Suprapubic skin (tissue), 4 donors: Measurements from ENCODE around the gene PLA2R1.

Experiments
- EP300 ChIP-seq: sonication (generic); formaldehyde crosslinking; IDR thresholded peaks from one replicate; pipeline ENCODE4 v1.6.1; 2017; ENCODE audit warnings: antibody characterized with exemption
- POLR2A ChIP-seq, 2 donors: fragments of 450-650 bp; IDR thresholded peaks; one replicate each; pipeline ENCODE4 v1.6.1; 2017; ENCODE audit warnings: antibody characterized with exemption in 2 of 2, mild to moderate bottlenecking in 2 of 2, moderate library complexity in 2 of 2
- POLR2AphosphoS5 ChIP-seq, 3 donors: sonication (generic); formaldehyde crosslinking; IDR thresholded peaks; one replicate each; pipeline ENCODE4 v1.6.1; 2017; ENCODE audit warnings: antibody characterized with exemption in 3 of 3
- TF ChIP-seq, protein P1 (sequence below), 2 donors: fragments of 200-600 bp in 1 of 2; fragments of 450-650 bp in 1 of 2; sonication (generic) in 1 of 2; IDR thresholded peaks; one replicate each; pipeline ENCODE4 v1.5.1; 2016 to 2019; ENCODE audit warnings: antibody characterized with exemption in 2 of 2, mild to moderate bottlenecking in 1 of 2, moderate library complexity in 1 of 2

DNA sequence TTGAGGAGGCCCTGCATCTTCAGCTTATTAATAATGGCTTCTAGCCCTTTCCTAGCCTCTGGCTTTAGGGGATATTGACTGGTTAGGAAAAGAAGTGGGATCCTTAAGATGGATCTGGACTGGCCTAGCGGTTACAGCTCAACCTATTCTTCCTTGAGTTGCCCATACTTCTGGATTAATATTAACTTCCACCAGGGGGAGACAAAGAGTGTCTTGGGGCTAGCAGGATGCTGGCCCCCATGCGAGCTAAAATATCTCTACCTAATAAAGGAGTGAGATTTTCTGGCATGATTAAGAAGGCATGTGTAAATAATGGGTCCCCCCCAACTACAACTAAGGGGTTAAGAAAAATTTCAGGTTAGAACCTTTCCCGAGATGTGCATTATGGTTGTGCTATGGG is 23.2 kb upstream of the PLA2R1 start:
- TF ChIP-seq, protein P1, sequence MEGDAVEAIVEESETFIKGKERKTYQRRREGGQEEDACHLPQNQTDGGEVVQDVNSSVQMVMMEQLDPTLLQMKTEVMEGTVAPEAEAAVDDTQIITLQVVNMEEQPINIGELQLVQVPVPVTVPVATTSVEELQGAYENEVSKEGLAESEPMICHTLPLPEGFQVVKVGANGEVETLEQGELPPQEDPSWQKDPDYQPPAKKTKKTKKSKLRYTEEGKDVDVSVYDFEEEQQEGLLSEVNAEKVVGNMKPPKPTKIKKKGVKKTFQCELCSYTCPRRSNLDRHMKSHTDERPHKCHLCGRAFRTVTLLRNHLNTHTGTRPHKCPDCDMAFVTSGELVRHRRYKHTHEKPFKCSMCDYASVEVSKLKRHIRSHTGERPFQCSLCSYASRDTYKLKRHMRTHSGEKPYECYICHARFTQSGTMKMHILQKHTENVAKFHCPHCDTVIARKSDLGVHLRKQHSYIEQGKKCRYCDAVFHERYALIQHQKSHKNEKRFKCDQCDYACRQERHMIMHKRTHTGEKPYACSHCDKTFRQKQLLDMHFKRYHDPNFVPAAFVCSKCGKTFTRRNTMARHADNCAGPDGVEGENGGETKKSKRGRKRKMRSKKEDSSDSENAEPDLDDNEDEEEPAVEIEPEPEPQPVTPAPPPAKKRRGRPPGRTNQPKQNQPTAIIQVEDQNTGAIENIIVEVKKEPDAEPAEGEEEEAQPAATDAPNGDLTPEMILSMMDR (IDR thresholded peaks at IDR 0.05), result no peak
- TF ChIP-seq POLR2AphosphoS5 (IDR thresholded peaks at IDR 0.05) (no peak), POLR2A (IDR thresholded peaks at IDR 0.05) (no peak), EP300 (no peak)
